Measurements from ENCODE around the gene TBCC. TPM values are rescaled to one million over a fixed set of nuclear protein-coding genes. Genes with fewer than 3 reads are reported as not detected.

Gene TBCC
- total RNA-seq: 37.7 and 59.6 TPM in 2 replicates

DNA sequence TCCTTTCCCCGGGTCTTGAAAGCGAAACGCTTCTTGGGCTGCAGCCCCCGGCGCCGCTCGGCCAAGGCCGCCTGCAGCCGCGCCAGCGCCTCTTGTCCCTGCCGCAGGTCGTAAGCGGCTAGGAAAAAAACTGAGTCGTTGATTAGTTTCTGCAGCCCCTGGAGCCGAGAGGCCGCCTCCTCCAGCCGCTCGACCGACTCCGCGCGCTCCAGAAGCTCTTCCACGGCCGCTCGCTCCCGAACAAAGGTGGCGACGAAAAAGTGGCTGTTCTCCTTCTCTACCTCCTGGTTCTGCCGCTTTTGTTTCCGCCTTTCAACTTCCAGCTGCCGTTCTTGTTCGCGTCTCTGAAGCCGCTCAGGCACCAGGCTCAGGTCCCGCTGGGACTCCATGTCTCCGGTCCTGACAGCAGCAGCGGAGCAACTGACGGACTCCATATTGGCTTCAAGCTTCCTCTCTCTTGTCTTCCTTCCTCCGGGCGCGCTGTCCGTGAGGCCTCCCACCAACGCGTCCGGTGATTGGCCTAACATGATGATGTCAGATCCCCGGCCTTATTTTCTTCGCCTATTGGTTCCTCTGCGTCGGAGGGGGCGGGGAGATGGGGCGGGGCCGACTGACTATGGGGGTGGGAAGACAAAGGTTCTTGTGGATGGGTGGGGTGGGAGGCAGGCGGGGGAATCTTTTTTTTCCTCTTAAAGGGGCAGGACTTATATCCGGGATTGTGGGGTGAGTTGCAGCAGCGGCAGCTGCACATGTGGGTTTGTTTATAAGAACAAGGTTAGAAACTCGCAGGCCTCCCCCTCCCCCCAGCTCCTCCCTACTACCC is at the start of gene TBCC:
TBCC (minus strand) TSS at position 464 of the 823 bp plus-strand sequence; CDS start at position 434, 30 bp downstream.
- peak; percentile 96 for DNase-seq (ENCODE audit: low read depth)

GRCh38 chr6:42795651-42796050 is 49.7 kb upstream of the TBCC start:
- DNase-seq (ENCODE audit: low read depth): no peak

DNA sequence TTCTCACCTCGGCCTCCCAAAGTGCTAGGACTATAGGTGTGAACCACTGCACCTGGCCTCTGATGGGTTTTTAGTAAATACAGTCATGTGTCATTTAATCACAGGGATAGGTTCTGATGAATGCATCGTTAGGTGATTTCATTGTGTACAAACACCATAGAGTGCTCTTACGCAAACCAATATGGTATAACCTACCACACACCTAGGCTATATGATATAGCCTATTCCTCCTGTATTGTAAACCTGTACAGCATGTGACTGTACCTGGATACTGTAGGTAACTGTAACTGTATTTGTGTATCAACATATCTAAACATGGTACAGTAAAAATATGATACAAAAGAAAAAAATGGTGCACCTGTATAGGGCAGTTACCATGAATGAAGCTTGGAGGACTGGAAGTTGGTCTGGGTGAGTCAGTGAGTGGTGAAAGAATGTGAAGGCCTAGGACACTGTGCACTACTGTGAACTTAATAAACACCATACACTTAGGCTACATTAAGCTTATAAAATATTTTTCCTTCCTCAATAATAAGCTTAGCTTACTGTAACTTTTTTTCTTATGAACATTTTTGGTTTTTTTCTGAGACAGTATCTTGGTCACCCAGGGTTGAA is 45.9 kb upstream of the TBCC start:
- peak; percentile 50 for DNase-seq (ENCODE audit: low read depth)

DNA sequence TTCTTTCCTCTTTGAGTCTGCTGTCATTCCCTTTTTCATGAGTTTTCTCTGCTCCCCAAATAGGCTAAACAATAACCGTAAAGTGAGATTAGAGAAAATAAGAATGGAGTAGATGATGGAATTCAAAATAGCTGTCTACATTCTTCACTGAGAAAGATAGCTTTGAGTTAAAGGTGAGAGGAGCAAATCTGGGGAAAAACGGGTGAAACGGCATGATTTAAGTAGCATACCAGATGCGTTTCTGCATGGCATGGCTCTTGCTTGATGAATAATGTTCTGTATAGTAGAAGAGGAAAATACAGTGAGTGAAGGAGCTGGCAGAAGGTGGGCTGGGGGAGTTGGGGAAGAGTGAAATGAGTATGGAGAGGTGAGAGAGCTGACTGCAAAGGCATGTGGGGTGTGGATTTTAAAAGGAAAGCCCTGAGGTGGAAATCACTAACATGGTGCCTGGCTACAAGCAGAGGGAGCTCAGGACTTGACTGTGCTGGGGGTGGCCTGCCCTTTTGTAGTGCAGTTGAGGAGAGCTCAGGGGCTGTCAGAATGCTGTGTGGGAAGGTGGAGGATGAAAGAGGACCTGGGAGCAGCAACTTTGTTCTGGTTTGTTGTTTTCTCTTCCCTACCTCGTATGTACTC is 44.8 kb upstream of the TBCC start:
- DNase-seq (ENCODE audit: low read depth): no peak

- DNase-seq (ENCODE audit: low read depth): no peak
Measured at GRCh38 chr6:42788671-42789070, 42.8 kb upstream of the TBCC start.

DNA sequence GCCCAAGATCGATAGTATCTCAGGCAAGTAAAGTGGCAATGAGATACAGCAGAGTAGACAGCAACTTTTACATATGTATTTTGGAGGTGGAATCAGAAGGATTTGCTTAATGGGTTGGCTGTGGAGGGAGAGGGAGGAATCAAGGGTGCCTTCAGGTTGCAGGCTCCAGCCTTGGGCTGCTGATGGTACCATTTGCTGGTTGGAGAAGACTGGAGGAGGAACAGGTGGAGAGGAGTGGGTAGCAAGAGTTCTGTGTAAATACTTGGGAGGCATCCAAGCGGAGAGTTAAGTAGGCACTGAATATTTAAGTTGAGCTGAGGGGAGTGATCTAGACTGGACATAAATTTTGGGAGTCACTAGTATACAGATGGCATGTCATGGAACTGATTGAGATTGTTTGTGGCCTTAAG is 41.2 kb upstream of the TBCC start:
- peak; percentile 37 for DNase-seq (ENCODE audit: low read depth)

DNA sequence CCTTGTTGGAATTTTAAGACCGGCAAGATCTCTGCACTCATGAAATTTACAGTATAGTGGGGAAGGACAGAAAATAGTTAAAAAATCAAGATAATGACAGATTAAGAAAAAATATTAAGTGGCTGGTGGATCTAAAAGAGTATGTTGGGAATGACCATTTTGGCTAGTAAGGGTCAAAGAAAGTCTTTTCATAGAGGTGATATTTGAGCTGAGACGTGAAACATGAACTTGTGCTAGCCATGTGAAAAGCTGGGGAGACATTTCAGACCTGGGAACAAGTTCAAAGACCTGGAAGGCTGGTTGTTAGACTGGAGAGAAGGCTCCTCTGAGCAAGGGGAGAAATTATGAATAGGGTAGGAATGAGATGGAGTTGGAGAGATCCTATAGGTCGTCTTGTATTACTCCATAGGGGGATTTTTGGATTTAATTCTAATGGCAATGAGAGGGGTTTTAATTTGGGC is 40.7 kb upstream of the TBCC start:
- DNase-seq (ENCODE audit: low read depth): no peak

GRCh38 chr6:42784717-42785498 is 39.0 kb upstream of the TBCC start:
- no peak for DNase-seq (ENCODE audit: low read depth)

- DNase-seq (ENCODE audit: low read depth): no peak
Measured at GRCh38 chr6:42783876-42784642, 38.2 kb upstream of the TBCC start.

GRCh38 chr6:42783177-42783875 is 37.4 kb upstream of the TBCC start:
- no peak for DNase-seq (ENCODE audit: low read depth)

- peak; percentile 77 for DNase-seq (ENCODE audit: low read depth)
Measured at GRCh38 chr6:42782689-42783176, 36.8 kb upstream of the TBCC start.

- peak; percentile 77 for DNase-seq (ENCODE audit: low read depth)
Measured at GRCh38 chr6:42781796-42782688, 36.1 kb upstream of the TBCC start, which contains the start of gene BICRAL. TSS of gene BICRAL (plus strand) at chr6:42782052. CDS start at chr6:42822023, 39,971 bp downstream.

DNA sequence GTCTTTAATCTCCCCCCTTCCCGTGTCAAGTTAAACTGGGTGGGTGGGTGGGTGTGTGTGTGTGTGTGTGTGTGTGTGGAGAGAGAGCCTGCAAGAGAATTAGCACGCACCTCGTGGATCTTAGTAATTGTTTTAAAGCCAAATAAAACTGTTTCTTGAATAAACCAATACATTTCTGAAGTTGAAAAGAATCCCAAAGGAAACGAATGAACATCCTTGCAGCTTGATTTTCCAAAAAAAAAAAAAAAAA is 35.6 kb upstream of the TBCC start:
- no peak for DNase-seq (ENCODE audit: low read depth)

GRCh38 chr6:42779521-42779920 is 33.6 kb upstream of the TBCC start:
- DNase-seq (ENCODE audit: low read depth): no peak

- DNase-seq (ENCODE audit: low read depth): no peak
Measured at GRCh38 chr6:42778122-42778521, 32.2 kb upstream of the TBCC start.

- DNase-seq (ENCODE audit: low read depth): peak; percentile 98
Measured at GRCh38 chr6:42777126-42777822, 31.4 kb upstream of the TBCC start.

GRCh38 chr6:42774821-42775487 is 29.1 kb upstream of the TBCC start:
- DNase-seq (ENCODE audit: low read depth): peak; percentile 46

GRCh38 chr6:42774201-42774600 is 28.3 kb upstream of the TBCC start:
- DNase-seq (ENCODE audit: low read depth): no peak

All from renal cortical epithelial cell (primary cell).